ENCODE measurements around the gene PDP2.

DNA sequence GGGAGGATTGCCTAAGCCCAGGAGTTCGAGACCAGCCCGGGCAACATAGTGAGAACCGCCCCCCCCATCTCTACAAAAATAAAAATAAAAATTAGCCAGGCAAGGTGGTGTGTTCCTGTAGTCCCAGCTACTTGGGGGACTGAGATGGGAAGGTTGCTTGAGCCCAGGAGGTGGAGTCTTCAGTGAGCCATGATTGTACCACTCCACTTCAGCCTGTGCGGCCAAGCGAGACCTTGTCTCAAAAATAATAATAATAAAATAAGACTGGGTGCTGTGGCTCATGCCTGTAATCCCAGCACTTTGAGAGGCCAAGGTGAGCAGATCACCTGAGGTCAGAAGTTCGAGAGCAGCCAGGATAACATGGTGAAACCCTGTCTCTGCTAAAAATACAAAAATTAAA is 11.5 kb downstream of the PDP2 start:
- TF ChIP-seq CTCF (IDR thresholded peaks at IDR 0.05): no peak
- TF ChIP-seq POLR2A (IDR thresholded peaks at IDR 0.05): no peak
- no peak for TF ChIP-seq POLR2AphosphoS5 (IDR thresholded peaks at IDR 0.05)

All from transverse colon (tissue), 4 donors.